ENCODE measurements around the gene USP54.
"Not testable (repeated sequence)": the region's sequence is repeated elsewhere in the genome, so short reads cannot be mapped to it uniquely, and the experiment has no call there.

The USP54 gene, protein sequence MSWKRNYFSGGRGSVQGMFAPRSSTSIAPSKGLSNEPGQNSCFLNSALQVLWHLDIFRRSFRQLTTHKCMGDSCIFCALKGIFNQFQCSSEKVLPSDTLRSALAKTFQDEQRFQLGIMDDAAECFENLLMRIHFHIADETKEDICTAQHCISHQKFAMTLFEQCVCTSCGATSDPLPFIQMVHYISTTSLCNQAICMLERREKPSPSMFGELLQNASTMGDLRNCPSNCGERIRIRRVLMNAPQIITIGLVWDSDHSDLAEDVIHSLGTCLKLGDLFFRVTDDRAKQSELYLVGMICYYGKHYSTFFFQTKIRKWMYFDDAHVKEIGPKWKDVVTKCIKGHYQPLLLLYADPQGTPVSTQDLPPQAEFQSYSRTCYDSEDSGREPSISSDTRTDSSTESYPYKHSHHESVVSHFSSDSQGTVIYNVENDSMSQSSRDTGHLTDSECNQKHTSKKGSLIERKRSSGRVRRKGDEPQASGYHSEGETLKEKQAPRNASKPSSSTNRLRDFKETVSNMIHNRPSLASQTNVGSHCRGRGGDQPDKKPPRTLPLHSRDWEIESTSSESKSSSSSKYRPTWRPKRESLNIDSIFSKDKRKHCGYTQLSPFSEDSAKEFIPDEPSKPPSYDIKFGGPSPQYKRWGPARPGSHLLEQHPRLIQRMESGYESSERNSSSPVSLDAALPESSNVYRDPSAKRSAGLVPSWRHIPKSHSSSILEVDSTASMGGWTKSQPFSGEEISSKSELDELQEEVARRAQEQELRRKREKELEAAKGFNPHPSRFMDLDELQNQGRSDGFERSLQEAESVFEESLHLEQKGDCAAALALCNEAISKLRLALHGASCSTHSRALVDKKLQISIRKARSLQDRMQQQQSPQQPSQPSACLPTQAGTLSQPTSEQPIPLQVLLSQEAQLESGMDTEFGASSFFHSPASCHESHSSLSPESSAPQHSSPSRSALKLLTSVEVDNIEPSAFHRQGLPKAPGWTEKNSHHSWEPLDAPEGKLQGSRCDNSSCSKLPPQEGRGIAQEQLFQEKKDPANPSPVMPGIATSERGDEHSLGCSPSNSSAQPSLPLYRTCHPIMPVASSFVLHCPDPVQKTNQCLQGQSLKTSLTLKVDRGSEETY (N-terminal part only)

DNA sequence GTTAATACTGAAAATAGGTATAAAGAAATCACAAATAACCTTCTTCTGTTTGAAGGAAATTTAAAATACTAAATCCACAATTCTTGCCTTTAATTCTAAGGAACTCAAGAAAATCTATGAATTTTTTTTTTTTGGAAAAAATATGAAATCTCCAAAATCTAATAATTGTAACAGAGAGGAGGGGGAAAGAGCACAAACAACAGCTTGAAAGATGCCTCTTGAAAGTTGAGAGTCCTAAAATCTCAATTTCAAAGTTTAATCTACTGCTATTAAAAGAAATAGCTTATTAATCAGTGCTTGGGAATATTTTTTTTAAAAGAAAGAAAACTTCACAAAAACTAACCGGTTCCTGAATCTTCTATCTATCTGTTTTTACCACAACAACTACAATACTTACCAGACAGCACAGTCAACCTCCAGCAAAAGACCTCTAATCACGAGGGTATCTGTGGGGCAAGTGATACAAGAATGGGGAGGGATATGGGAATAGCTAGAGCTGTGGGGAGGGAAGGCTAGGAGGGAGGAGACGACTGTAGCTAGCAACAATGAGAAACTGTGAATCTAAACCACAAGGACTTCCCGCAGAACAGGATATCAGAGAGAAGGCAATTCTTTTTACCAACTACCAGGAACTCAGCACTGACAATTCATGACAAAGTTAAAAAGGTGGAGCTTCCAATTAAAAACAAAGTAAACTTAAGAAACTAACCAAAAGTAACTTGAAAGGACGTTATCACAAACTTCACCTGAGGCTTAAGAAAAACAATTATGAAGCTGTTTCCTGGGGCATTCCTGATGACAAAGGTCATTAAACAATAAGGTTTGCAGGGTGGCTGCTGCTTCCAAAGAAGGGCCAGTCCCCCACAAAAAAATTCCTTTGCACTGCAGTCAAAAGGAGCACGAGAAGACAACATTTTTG is at the start of gene USP54:
Gene USP54, minus strand, starts transcription at position 462 of the 919 bp plus-strand sequence. CDS start 15,684 bp downstream, outside the sequence.
- peak; percentile 93 for DNase-seq (ENCODE audit: low spot score)

DNA sequence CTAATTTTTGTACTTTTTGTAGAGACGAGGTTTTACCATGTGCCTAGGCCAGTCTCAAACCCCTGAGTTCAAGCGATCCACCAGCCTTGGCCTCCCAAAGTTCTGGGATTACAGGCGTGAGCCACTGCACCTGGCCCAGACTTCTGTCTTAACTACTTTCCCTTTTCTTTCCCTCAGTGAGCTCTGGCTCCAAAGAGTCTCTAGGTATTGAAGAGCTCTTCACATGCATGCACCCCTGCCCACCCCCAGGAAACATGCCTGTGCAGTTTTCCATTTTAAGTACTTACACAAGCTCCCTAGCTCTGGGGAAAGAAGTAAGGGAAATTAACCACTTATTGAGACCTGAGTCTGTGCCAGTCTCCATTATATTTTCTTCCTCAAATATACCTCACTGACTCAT is 48.1 kb upstream of the USP54 start:
- no peak for DNase-seq (ENCODE audit: low spot score)

DNA sequence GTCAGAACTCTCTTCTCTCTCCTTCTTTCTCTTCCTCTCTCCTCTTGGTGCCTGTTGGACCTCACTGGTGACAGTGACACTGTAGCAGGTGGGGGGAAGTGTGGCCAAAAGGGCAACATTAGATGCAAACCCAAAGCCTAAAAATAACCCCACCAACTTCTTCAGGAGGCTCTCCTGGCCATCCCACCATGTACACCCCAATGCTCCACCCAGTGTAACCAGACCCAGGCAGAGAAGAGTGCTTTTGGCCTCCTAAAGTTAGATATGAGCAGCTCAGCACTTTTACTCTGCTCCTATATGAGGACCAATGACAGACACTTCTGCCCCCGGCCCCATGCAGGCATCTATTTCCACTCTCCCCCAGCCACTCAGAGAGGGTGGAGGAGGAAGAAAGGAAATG is 44.6 kb upstream of the USP54 start:
- DNase-seq (ENCODE audit: low spot score) = no peak

DNA sequence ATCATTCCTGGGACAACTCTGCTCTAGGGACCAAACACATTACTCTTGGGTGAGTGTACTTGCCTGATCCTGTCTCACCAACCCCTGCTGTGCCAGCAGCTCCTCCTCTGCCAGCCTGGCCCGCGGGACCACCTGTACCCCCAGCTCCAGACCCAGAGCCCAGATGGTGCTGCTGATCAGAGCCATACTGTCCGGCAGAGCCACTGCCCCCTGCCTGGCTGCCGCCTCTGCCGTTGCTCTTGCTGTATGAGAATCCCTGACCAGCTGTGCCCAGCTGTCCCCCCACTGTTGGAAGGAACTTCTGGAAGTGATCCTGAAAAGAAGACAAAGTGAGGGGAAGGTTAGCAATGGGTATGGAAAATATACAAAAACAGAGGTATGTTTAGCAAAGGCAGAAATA is 43.3 kb upstream of the USP54 start:
- DNase-seq (ENCODE audit: low spot score) = no peak

DNA sequence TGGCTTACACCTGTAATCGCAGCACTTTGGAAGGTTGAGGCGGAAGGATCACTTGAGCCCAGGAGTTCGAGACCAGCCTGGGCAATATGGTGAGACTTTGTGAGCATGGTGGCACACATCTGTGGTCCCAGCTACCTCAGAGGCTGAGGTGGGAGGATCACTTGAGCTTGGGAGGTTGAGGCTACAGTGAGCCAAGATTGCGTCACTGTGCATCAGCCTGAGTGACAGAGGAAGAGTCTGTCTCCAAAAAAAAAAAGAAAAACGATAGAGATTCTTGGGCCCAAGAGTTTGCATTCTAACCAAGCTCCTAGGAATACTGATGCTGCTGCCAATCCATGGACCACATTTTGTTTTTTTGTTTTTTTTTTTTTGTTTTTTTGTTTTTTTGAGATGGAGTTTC is 38.0 kb upstream of the USP54 start:
- DNase-seq (ENCODE audit: low spot score) = no peak

DNA sequence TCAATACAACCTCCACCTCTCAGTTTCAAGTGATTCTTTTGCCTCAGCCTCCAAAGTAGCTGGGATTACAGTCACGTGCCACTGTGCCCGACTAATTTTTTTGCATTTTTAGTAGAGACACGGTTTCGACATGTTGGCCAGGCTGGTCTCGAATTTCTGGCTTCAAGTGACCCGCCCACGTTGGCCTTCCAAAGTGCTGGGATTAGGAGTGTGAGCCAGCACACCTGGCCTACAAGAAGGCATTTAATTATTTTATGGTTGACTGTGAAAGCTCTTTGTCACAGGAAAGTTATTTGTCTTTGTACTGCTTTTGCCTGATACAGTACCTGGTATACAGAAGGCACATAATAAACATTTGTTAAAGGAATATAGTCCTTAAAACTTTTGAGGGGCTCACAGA is 37.3 kb upstream of the USP54 start:
- DNase-seq (ENCODE audit: low spot score) = no peak

DNA sequence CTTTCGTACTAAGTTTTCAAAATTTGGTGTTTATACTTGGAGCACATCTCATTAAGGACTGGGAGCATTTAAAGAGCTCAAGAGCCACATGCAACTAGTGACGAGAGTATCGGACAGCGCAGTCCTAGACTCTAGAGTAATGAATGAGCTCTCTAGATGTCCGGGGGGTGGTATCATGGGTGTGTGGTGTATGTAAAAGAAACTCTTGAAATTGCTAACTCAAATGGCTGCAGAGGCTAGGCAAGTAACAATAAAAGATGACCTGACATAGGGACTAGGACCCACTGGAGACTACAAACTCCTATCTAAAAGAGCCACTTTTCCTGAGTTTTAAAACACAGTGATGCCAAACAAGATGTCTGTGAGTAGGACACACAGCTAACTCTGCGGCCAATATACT is 36.2 kb upstream of the USP54 start:
- no peak for DNase-seq (ENCODE audit: low spot score)

DNA sequence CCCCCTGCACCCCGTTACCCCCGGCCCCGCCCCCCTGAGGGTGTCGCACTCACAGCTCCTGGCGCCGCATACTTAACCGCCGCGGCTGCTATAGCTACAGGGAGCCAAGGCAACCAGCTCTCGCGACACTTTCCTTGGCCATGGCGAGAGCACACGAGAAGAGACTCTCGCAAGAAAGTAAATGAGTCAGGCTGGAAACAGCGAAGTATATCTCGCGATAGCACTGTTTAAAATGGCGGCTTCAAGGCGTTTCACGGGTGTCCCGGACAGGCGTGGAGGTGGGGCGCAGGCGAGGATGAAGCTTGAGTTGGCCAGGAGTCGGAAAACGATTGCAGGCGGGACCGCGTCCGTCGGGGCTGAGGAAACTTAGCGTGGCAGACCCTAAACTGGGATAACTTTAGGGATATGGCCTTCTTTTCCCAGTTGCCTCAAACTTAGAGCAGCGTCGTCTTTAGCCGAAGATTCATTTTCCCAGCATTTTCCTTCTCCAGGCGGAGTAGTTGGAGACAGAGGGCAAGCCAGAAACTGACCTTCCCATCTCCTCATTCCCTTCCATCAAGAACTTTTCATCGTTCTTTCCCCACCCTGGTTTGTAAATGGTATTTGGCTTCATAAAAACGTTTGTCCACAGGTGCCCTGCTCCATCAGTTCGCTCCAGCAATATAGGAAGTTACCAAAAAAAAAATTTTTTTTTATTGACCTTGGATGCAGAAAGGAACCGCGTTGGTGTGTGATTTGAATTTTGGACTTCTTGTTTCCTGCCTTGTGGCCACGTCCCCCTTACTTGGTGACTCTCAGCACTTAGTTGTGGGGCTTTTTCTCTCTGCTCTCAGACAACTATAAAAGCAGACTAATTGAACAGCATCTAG is 35.0 kb upstream of the USP54 start:
- DNase-seq (ENCODE audit: low spot score) = peak; percentile 88

DNA sequence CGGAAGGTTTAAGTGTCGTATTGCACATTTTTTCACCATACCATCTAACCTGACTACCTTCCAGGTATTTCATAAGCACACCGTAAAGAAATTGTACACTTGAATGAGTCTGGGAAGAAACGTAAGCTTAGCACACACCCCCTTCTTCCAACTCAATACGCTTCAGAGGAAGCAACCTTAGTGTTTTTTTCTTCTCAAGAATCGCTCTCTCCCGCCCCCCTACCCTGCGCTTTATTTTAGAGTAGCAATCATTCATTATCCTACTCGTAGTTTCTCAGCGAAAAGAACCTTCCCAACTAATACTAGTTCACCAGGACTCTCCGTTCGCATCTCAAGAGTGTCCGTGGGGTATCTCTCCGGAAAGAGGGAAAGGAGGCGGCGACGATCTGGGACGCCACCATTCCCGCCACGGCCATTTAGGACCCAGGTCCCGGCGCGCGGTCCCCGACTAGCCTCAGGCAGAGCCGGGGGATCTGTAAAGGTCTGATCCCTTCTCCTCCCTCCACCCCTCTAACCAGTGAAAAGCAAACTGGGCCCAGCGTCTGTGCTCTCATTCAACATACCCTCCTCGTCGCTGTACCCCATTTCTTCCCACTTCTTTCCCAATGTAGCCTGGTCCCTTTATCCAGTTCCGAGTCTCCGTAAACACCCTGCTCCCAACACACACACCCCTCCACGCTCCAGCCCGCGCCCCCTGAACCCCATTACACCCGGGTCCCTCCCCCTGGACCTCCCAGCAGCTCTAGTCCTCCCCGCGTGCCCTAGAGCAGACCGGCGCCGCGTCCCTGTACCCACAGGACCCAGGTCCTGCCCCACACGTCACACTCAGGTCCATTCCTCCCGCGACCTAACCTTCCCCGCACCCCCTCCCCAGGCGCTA is 34.1 kb upstream of the USP54 start:
- peak; percentile 40 for DNase-seq (ENCODE audit: low spot score)

DNA sequence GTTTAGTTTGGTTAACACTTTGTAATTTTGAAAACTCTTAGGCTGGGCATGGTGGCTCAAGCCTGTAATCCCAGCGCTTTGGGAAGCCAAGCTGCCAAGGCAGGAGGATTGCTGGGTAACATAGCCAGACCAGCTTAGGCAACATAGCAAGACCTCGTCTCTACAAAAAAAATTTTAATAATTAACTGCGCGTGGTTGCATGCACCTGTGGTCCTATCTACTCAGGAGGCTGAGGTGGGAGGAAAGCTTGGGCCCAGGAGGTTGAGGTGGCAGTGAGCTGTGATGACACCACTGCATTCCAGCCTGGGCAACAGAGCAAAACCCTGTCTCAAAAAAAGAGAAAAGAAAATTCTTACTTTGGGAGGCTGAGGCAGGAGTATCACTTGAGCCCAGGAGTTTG is 31.9 kb upstream of the USP54 start:
- DNase-seq (ENCODE audit: low spot score) = no peak

DNA sequence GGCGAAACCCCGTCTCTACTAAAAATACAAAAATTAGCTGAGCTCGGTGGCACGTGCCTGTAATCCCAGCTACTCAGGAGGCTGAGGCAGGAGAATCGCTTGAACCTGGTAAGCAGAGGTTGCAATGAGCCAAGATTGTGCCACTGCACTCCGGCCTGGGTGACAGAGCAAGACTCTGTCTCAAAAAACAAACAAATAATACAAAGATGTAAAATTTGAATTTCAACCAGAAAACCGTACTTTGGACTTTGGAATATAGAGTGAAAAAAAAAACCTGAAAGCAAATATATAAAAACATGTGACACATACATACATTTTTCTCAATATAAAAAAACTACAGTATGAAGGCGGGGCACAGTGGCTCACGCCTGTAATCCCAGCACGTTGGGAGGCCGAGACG is 29.8 kb upstream of the USP54 start:
- DNase-seq (ENCODE audit: low spot score) = not testable (repeated sequence)

DNA sequence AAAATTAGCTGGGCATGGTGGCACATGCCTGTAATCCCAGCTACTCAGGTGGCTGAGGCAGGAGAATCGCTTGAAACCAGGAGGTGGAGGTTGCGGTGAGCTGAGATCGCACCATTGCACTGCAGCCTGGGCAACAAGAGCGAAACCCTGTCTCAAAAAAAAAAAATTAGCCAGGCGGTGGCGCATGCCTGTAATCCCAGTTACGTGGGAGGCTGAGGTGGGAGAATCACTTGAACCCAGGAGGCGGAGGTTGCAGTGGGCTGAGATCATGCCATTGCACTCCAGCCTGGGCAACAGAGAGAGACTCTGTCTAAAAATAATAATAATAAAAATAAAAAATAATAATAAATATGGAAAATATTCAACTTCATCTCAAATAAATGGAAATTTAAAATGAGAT is 26.0 kb upstream of the USP54 start:
- not testable (repeated sequence) for DNase-seq (ENCODE audit: low spot score)

DNA sequence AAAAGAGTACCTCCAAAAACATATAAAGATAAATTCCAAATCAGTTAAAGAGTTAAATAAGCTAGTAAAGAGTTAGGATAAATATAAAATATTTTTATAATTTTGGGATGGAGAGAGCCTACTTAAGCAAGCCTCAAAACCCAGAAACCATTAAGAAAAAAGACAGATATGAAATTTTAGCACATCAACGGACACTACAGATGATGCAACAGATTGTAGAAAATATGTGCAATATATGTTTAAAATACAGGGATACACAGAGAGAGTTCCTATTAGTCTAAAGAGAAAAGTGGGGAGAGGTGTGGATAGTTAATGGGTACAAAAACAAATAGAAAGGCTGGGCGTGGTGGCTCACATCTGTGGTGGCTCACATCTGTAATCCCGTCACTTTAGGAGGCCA is 23.6 kb upstream of the USP54 start:
- no peak for DNase-seq (ENCODE audit: low spot score)

DNA sequence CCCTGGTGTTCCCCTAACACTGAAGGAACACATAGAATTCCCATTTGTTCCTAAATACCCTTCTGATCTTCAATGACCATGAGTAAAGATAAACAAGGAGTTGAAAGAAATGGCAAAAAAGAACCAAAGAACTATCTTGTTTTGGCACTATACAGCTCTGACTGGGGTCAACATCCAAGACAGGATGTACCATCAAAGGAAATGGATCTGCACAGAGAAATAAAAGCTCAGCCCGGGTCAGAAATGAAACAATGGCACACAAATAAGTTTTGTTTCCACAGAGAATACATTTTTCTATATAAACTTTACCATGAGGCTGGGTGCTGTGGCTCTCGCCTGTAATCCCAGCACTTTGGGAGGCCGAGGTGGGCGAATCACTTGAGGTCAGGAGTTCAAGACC is 18.0 kb upstream of the USP54 start:
- no peak for DNase-seq (ENCODE audit: low spot score)

DNA sequence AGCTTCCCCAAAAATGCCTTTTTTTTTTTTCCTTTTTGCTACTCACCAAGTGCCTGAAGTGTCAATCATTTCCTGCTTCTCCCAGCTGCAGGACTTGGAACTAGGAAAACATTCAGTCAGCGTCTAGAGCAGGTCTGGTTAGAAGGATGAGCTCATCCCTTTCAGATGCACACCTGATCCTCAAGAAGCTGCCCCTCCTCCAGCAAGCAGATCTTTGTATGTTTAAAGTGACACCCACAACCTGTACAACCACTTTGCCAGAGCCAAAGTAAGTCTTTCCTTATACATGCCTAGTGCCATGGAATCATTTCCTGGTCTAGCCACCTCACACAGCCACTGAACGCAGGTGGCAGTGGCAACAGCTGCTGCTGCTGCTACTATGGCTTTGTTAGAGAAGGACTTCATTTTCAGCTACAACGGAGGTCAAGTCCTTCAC is 10.4 kb upstream of the USP54 start:
- no peak for DNase-seq (ENCODE audit: low spot score)

DNA sequence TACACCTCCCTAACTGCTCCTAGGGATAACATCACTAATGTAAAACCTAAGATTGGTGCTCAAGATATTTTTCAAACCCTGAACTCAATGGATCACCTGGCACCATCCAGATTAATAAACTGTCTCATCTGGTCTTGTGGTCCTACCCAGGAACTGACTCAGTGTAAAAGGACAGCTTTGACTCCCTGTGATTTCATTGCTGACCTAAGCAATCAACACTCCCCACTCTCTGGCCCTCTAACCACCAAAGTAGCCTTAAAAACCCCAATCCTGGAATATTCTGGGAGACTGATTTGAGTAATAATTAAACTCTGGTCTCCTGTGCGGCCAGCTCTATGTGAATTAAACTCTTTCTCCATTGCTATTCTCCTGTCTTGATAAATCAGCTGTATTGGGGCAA is 6.2 kb upstream of the USP54 start:
- DNase-seq (ENCODE audit: low spot score) = no peak

DNA sequence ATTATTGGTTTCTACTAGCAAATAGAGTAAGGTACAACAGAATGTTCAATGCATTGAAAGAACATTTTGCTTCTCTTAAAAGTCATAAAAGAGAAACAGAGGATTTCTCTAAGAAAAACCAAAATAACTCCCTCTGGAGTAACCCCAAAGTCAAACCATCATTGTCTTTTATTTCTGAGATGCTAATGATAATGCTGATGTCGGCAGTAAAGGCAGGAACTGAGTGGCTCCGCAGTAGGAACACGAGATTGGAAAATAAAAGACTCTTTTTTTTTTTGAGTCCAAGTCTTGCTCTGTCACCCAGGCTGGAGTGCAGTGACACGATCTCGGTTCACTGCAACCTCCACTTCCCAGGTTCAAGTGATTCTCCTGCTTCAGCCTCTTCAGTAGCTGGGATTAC is 2.7 kb upstream of the USP54 start:
- no peak for DNase-seq (ENCODE audit: low spot score)

DNA sequence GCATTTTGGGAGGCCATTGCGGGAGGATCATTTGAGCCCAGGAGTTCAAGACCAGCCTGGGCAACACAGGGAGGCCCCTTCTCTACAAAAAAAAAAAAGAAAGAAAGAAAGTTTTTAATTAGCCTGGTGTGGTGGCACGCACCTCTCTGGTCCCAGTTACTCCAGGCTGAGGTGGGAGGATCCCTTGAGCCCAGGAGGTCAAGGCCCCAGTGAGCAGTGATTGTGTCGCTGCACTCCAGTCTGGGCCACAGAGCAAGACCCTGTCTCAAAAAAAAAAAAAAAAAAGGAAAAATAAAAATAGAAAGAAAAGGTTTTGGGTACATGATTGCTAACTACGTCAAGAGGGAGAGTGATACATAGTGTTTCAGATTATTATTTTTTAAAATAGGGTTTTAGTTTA is 2.0 kb upstream of the USP54 start:
- no peak for DNase-seq (ENCODE audit: low spot score)

DNA sequence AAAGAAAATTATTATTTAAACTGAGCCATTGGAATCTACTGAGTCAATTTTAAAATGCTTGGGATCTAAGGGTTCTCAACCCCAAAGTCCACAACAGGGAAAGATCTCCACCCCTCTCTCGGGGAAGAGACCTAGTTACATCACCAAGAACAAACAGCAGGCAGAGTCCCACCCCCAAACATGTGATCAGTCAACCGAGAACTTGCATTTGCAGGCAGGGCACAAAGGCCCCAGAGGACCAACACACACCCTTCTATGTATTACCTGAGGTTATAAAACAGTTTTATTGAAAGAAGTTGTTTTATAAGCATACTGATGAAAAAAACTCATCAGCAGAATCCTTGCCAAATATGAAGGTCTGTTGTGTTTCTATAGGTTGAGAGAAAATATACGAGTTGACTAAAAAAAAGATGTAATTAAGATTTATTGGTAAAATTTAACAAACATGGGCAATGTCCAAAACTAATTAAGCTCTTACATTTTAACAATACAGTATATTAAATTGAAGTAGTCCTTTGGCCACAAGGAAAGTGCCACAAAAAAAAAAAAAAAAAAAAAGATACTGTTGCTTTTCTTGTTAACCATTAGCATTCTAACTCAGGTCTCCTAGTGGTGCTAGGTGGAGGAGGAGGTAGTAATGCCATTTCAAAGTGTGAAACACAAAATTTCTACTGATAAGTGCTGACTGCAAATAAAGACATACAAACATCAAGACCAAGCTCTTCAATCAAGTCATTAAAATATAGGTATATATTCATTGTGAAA is 975 bp upstream of the USP54 start:
- peak; percentile 94 for DNase-seq (ENCODE audit: low spot score)

All from globus pallidus (tissue), 1 donor.